Heart right ventricle (tissue), 16 donors: ENCODE measurements around the gene PLEKHG2. TPM values are rescaled to one million over a fixed set of nuclear protein-coding genes. Genes with fewer than 3 reads are reported as not detected.

Experiments
- ATAC-seq, 8 donors: fragments of 200-7000 bp; cut with Tn5 transposase; one replicate each; pipeline ENCODE4 v1.9.1; 2020; ENCODE audit warnings: mild to moderate bottlenecking in 8 of 8, moderate library complexity in 8 of 8, moderate number of reproducible peaks in 1 of 8
- DNase-seq, 2 donors: peaks; one replicate each; pipeline ENCODE4 v3.0.0-alpha.2; 2020
- H3K27ac ChIP-seq, 10 donors: fragments of 200-600 bp; sonication (generic) in 2 of 10; one replicate each; pipeline versions ENCODE4 v1.5.0 to v1.8.0; 2020 to 2022; ENCODE audit warnings: mild to moderate bottlenecking in 3 of 10
- H3K27me3 ChIP-seq, 7 donors: fragments of 200-600 bp; one replicate each; pipeline ENCODE4 v1.8.0; 2021 to 2022; ENCODE audit warnings: mild to moderate bottlenecking in 2 of 7
- H3K36me3 ChIP-seq, 9 donors: fragments of 200-600 bp; sonication (generic) in 1 of 9; one replicate each; pipeline versions ENCODE4 v1.5.0 to v1.8.0; 2020 to 2022; ENCODE audit warnings: mild to moderate bottlenecking in 2 of 9
- H3K4me1 ChIP-seq, 9 donors: fragments of 200-600 bp; sonication (generic) in 1 of 9; one replicate each; pipeline versions ENCODE4 v1.5.0 to v1.8.0; 2020 to 2022; ENCODE audit warnings: mild to moderate bottlenecking in 4 of 9
- H3K4me3 ChIP-seq, 10 donors: fragments of 200-600 bp; sonication (generic) in 2 of 10; one replicate each; pipeline versions ENCODE4 v1.5.0 to v1.8.0; 2020 to 2022; ENCODE audit warnings: mild to moderate bottlenecking in 7 of 10, moderate library complexity in 2 of 10
- H3K9me3 ChIP-seq, 11 donors: fragments of 200-600 bp in 10 of 11; sonication (generic) in 2 of 11; one replicate each; pipeline versions ENCODE4 v1.5.0 to v1.8.0; 2013 to 2022; ENCODE audit warnings: mild to moderate bottlenecking in 2 of 11, control low read depth in 1 of 11, moderate library complexity in 1 of 11
- CTCF ChIP-seq, 9 donors: fragments of 200-600 bp; sonication (generic) in 2 of 9; IDR thresholded peaks; one replicate each; pipeline versions ENCODE4 v1.5.0 to v1.8.0; 2021 to 2022; ENCODE audit warnings: antibody characterized with exemption in 9 of 9, mild to moderate bottlenecking in 5 of 9, moderate library complexity in 1 of 9
- WGBS, 2 donors: extraction: QIAGEN DNeasy Blood & Tissue Kit; methylation state at CpG; one replicate each; pipeline ENCODE4 v1.1.7; 2013; ENCODE audit warnings: inconsistent platforms in 1 of 2; 5-methylcytosine and 5-hydroxymethylcytosine counted together
- intact Hi-C, 10 donors: fragments of 100-400 bp; cut with DNase I; formaldehyde crosslinking; loops; one replicate each; pipeline versions ENCODE4 v1.11.1 to v1.14.2; 2022
- polyA plus RNA-seq, 2 donors: library from polyadenylated mRNA; stranded (reverse); fragments of 200-250 nt; gene quantifications; one replicate each; pipeline ENCODE4 v1.2.3, GENCODE V29; 2013
- total RNA-seq, 10 donors: library from RNA; stranded (reverse); fragmentation: NEBNext Ultra II Directional in 3 of 10; extraction: Animal tissue kit (Norgen Biotek cat#: 25700) in 3 of 10; gene quantifications; one replicate each; pipeline versions ENCODE4 v1.2.1 to v1.2.4, GENCODE V29; 2021 to 2023
- donor health status: Arrhythmogenic right ventricular cardiomyopathy.
- donor health status: ischemic (EF 13 %, LVEDD 7.1; RV severe dilation, severe dysfunction).
- donor health status: healthy with polysubstance abuse.
- donor health status: DM: no; HTN: yes; CAD: no.
- donor health status: DM: no; HTN: no; CAD: no.
- donor health status: ischemic (EF 25% LVEDD 6.9; RV normal size, moderate dysfunction).
- donor health status: ischemic (EF 25% LVEDD 5.7; RV mildly dilated, moderate dysfunction).
- donor health status: healthy.
- donor health status: DM: yes; HTN: yes; CAD: no.
- donor health status: Ischemic cardiomyopathy.
- donor health status: ischemic (EF 35%, LVEDD 5.7; RV mildly dilated, moderate dysfunction).
- donor health status: nonischemic (EF 11% LVEDD 7.7; RV severe dilation, severe dysfunction).
- donor health status: DM: yes; HTN: yes; CAD: no.
- donor health status: PGD.
- donor health status: ischemic (EF 29% LVEDD 5.4; RV normal size, mild dysfunction).
- donor health status: nonischemic (EF 23%, LVEDD 6.1; RV moderate dilation, normal function).

The PLEKHG2 gene
- total and polyA plus RNA-seq, 12 donors = 6.9 to 23.1 (median 15.1) TPM

GRCh38 chr19:39401070-39401548 lies 11.4 kb upstream of the PLEKHG2 start:
- Histone ChIP-seq H3K27me3 (no peaks in the 10 kb centered on the region), H3K36me3 (peaks cover 0 to 23% (median 0%) of the 10 kb centered on the region in 9 donors), H3K4me3 (no peak overlapping the region), H3K27ac (peak overlapping the region; percentile 95 to 100 (median 99)), H3K4me1 (peaks cover 16 to 90% (median 46%) of the 10 kb centered on the region in 9 donors), H3K9me3 (no peaks in the 10 kb centered on the region)
- intact Hi-C loops = no loop called here
- no peak for TF ChIP-seq CTCF (IDR thresholded peaks at IDR 0.05)
- WGBS, 2 donors = 63 to 65% methylated on average over 4 of the region's 4 CpGs
- ATAC-seq (no peak), DNase-seq (no peak)

GRCh38 chr19:39401549-39402345 lies 10.7 kb upstream of the PLEKHG2 start:
- H3K9me3 ChIP-seq = no peaks in the 10 kb centered on the region
- ATAC-seq (no peak), DNase-seq (peak; percentile 31 to 50)
- peak overlapping the region in 6 of 10 donors; percentile 46 to 71 (median 60) for H3K4me3 ChIP-seq
- peaks cover 0 to 17% (median 0%) of the 10 kb centered on the region in 9 donors for H3K36me3 ChIP-seq
- WGBS, 2 donors = 53 to 61% methylated on average over 25 of the region's 25 CpGs
- intact Hi-C loops = no loop called here
- H3K27me3 ChIP-seq = no peaks in the 10 kb centered on the region
- TF ChIP-seq CTCF (IDR thresholded peaks at IDR 0.05) = no peak
- peak overlapping the region; percentile 95 to 100 (median 99) for H3K27ac ChIP-seq
- peaks cover 16 to 92% (median 48%) of the 10 kb centered on the region in 9 donors for H3K4me1 ChIP-seq

GRCh38 chr19:39402346-39403300 lies 9.8 kb upstream of the PLEKHG2 start:
- 2% methylated on average over 59 of the region's 59 CpGs for WGBS, 2 donors

More at GRCh38 chr19:39402346-39403300, 9.8 kb upstream of the PLEKHG2 start:
- Histone ChIP-seq H3K27ac (peak overlapping the region; percentile 95 to 100 (median 99)), H3K4me3 (peak overlapping the region; percentile 42 to 71 (median 54)), H3K9me3 (no peaks in the 10 kb centered on the region), H3K27me3 (no peaks in the 10 kb centered on the region), H3K36me3 (peaks cover 0 to 20% (median under 1%) of the 10 kb centered on the region in 9 donors), H3K4me1 (peaks cover 11 to 84% (median 40%) of the 10 kb centered on the region in 9 donors)
- TF ChIP-seq CTCF (IDR thresholded peaks at IDR 0.05) = no peak
- DNase-seq (peak; percentile 92 to 97), ATAC-seq (peak; percentile 34 to 58 (median 48))
- intact Hi-C loops = no loop called here
